Peyer's patch (tissue), 4 donors: ENCODE results near the gene VAV1.

Experiments used
- POLR2A ChIP-seq, 2 donors: fragments of 450-650 bp; IDR thresholded peaks; one replicate each; pipeline ENCODE4 v1.5.1; 2017; ENCODE audit warnings: antibody characterized with exemption in 2 of 2, mild to moderate bottlenecking in 2 of 2, moderate library complexity in 2 of 2
- TF ChIP-seq, protein P1 (sequence below), 6 experiments: fragments of 450-650 bp in 4 of 6; fragments of 200-600 bp in 2 of 6; sonication (generic) in 1 of 6; IDR thresholded peaks; one replicate each; pipeline ENCODE4 v1.5.1; 2017 to 2019; ENCODE audit warnings: antibody characterized with exemption in 6 of 6, mild to moderate bottlenecking in 3 of 6, moderate library complexity in 1 of 6

DNA sequence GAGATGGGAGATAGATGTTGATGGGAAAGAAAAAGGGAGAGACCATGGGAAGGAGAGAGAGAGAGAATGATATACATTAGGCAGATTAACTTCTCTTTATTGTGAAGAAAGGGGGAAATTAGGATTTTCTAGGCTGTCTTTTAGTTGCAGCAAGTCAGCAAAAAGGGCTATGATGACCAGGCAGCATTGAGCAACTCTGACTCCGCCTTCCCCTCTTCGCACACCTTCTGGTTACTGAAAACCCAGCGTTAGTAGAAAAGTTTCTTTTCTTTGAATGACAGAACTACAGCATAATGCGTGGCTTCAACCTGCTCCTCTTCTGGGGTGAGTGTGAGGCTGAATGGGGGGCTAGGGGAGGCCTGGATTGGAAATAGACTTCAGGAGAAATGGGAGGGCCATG, 114.8 kb downstream of the VAV1 start, which contains the start of gene ADGRE1:
- TF ChIP-seq, protein P1, sequence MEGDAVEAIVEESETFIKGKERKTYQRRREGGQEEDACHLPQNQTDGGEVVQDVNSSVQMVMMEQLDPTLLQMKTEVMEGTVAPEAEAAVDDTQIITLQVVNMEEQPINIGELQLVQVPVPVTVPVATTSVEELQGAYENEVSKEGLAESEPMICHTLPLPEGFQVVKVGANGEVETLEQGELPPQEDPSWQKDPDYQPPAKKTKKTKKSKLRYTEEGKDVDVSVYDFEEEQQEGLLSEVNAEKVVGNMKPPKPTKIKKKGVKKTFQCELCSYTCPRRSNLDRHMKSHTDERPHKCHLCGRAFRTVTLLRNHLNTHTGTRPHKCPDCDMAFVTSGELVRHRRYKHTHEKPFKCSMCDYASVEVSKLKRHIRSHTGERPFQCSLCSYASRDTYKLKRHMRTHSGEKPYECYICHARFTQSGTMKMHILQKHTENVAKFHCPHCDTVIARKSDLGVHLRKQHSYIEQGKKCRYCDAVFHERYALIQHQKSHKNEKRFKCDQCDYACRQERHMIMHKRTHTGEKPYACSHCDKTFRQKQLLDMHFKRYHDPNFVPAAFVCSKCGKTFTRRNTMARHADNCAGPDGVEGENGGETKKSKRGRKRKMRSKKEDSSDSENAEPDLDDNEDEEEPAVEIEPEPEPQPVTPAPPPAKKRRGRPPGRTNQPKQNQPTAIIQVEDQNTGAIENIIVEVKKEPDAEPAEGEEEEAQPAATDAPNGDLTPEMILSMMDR (IDR thresholded peaks at IDR 0.05), result no peak
- no peak for TF ChIP-seq POLR2A (IDR thresholded peaks at IDR 0.05)
